Activated B cell treated with CpG ODN at 0.5 μM for 24 hours (primary cell): ENCODE results near the gene C19orf44. TPM values are rescaled to one million over a fixed set of nuclear protein-coding genes. Genes with fewer than 3 reads are reported as not detected.

Experiments
- ATAC-seq: fragments of 200-7000 bp; cut with Tn5 transposase; one replicate; pipeline ENCODE4 v1.10.0; 2021; ENCODE audit warnings: low read depth, mild to moderate bottlenecking, moderate library complexity
- CTCF ChIA-PET: fragments of 350-600 bp; sonication (Branson Sonifier 250); formaldehyde crosslinking; loops from one replicate; lab custom pipeline; 2021; ENCODE audit warnings: antibody characterized with exemption; lab: Charles Lee
- POLR2A ChIA-PET: fragments of 350-600 bp; sonication (Branson Sonifier 250); formaldehyde crosslinking; loops from one replicate; lab custom pipeline; 2021; ENCODE audit warnings: antibody characterized with exemption; lab: Charles Lee
- DNase-seq: peaks from one replicate; pipeline ENCODE4 v3.0.0; 2022
- H3K27ac Mint-ChIP-seq: one replicate; pipeline ENCODE4 v1.8.0; 2020; ENCODE audit warnings: mixed read lengths
- H3K27me3 Mint-ChIP-seq: one replicate; pipeline ENCODE4 v1.8.0; 2021; ENCODE audit warnings: mixed read lengths
- H3K36me3 Mint-ChIP-seq: one replicate; pipeline ENCODE4 v1.8.0; 2021; ENCODE audit warnings: low read depth, mixed read lengths
- H3K4me1 Mint-ChIP-seq: one replicate; pipeline ENCODE4 v1.8.0; 2021; ENCODE audit warnings: mixed read lengths
- H3K4me3 Mint-ChIP-seq: one replicate; pipeline ENCODE4 v1.8.0; 2020; ENCODE audit warnings: mild to moderate bottlenecking, mixed read lengths
- H3K9me3 Mint-ChIP-seq: one replicate; pipeline ENCODE4 v1.8.0; 2020; ENCODE audit warnings: mixed read lengths
- intact Hi-C: fragments of 100-400 bp; cut with micrococcal nuclease; formaldehyde crosslinking; loops from one replicate; pipeline ENCODE4 v1.15.1; 2024
- total RNA-seq: library from RNA; stranded (reverse); gene quantifications from 2 replicates; pipeline ENCODE4 v1.2.3, GENCODE V29; 2022
- TF ChIP-seq, protein P1 (sequence below): fragments of 200-600 bp; IDR thresholded peaks from one replicate; pipeline ENCODE4 v1.8.0; 2022; ENCODE audit warnings: antibody characterized with exemption, mild to moderate bottlenecking

The C19orf44 gene
- total RNA-seq, 1 donor from 2014 or later: 7.1 TPM

DNA sequence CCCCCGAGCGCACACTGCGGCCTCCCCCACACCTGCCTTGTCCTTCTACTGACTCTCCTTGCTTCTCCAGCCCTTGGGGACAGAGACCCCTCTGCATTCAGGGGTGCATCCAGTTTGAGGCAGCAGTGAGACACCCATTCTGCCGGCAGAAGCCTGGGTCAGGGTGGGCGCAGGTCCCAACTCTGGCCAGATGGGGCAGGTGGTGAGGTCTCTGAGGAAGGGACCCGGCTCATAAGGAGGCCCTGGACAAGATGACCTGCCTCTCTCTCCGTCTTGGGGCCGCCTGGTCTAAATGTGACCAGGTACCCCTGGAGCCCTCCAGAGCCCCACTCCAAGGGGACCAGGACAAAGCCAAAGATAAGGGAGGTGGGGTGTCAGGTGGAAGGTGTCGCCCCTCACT lies 39.9 kb downstream of the C19orf44 start:
- no peaks in the 10 kb centered on the region for H3K9me3 Mint-ChIP-seq
- TF ChIP-seq, protein P1, sequence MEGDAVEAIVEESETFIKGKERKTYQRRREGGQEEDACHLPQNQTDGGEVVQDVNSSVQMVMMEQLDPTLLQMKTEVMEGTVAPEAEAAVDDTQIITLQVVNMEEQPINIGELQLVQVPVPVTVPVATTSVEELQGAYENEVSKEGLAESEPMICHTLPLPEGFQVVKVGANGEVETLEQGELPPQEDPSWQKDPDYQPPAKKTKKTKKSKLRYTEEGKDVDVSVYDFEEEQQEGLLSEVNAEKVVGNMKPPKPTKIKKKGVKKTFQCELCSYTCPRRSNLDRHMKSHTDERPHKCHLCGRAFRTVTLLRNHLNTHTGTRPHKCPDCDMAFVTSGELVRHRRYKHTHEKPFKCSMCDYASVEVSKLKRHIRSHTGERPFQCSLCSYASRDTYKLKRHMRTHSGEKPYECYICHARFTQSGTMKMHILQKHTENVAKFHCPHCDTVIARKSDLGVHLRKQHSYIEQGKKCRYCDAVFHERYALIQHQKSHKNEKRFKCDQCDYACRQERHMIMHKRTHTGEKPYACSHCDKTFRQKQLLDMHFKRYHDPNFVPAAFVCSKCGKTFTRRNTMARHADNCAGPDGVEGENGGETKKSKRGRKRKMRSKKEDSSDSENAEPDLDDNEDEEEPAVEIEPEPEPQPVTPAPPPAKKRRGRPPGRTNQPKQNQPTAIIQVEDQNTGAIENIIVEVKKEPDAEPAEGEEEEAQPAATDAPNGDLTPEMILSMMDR: no peak
- ChIA-PET POLR2A (no interaction called here), CTCF (no interaction called here)
- H3K27me3 Mint-ChIP-seq: no peaks in the 10 kb centered on the region
- peaks cover 85% of the 10 kb centered on the region for H3K36me3 Mint-ChIP-seq
- no peak overlapping the region for H3K27ac Mint-ChIP-seq
- H3K4me3 Mint-ChIP-seq: no peak overlapping the region
- DNase-seq (no peak), ATAC-seq (no peak)
- intact Hi-C loops: no loop called here
- H3K4me1 Mint-ChIP-seq: peaks cover 32% of the 10 kb centered on the region

DNA sequence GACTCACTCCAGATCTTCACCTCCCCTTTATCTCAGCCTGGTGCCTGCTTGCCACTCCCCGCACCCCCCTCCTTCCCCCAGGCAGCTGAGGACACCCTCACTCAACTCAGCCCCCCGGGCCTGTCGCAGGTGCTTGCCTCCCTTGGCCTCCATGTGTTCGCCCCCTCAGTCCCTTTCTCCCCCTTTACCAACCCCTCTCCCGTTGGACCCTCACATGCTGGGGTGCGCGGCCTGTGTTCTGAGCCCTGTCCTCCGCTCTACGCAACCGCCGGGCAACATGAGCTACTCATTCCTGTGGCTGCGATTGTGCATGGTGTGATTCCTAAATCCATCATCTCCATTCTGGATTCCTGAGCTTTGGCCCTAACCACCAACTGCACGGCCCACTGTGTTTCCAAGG lies 40.9 kb downstream of the C19orf44 start:
- TF ChIP-seq, protein P1: no peak
- intact Hi-C loops: no loop called here
- Mint-ChIP-seq H3K36me3 (peaks cover 80% of the 10 kb centered on the region), H3K4me1 (peaks cover 39% of the 10 kb centered on the region), H3K27ac (no peak overlapping the region), H3K9me3 (no peaks in the 10 kb centered on the region), H3K27me3 (no peaks in the 10 kb centered on the region), H3K4me3 (no peak overlapping the region)
- ATAC-seq: no peak
- ChIA-PET POLR2A (interaction anchor here (0.6 kb wide), 1 partner anchor 1877 kb away, joined by 3 read pairs; no protein-coding TSS in a partner anchor), CTCF (no interaction called here)
- no peak for DNase-seq

DNA sequence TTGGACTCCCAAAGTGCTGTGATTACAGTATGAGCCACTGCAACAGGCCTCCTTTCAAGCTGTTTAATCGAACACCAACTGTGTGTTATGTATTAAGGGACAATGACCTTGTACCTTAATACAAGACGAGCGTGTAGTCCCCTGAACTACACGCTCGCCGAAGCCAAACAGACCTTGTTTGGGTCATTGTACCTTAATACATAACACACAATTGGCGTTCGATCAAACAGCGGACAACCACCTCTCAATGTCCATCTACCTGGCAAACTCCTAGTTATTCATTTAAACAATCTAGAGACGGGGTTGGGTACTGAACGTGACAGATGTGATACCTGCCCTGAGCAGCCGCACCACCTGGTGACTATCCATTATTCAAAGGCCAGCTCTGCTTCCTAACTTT lies 44.8 kb downstream of the C19orf44 start:
- peaks cover 46% of the 10 kb centered on the region for H3K36me3 Mint-ChIP-seq
- no peak for DNase-seq
- H3K4me1 Mint-ChIP-seq: peaks cover 63% of the 10 kb centered on the region

DNA sequence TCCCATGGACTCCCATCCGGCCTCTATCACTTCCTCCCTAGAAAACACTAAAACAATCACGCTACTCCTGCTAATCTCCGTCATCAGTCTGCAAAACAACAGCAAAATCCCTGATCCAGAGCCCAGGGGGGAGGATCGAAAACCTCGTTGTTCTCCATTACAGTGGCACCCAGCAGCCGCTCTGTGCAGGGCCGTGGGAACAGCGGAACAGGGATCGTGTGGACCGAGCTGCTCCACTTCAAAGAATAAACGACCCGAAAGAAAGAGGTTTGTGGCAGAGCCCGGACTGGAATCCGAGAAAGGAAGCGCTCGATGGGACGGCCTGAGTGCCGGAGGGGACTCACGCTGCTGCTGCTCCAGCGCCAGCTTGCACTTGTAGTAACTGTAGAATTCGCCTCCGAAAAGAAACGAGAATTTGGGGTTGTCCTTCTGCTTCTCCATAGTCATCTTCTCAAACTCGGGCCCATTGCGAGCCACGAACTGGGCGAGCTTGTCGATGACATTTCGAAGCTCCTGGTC lies 45.4 kb downstream of the C19orf44 start:
- ATAC-seq: no peak
- intact Hi-C loops: loop anchor here (1.0 to 2.0 kb wide), 9 partner anchors 31 to 356 kb away; partner anchors contain the start of genes AP1M1, C19orf44, CALR3 and MED26
- POLR2A ChIA-PET: interaction anchor here (0.7 to 5.4 kb wide), 8 partner anchors 9 to 217 kb away, joined by 3 to 93 read pairs (median 4); partner anchors contain the start of genes C19orf44, CALR3, KLF2 and SLC35E1
- no peaks in the 10 kb centered on the region for H3K27me3 Mint-ChIP-seq
- H3K27ac Mint-ChIP-seq: peak overlapping the region; percentile 46
- TF ChIP-seq, protein P1: no peak
- H3K4me3 Mint-ChIP-seq: peak overlapping the region; percentile 86
- H3K36me3 Mint-ChIP-seq: peaks cover 40% of the 10 kb centered on the region
- CTCF ChIA-PET: no interaction called here
- H3K9me3 Mint-ChIP-seq: no peaks in the 10 kb centered on the region
- no peak for DNase-seq
- peaks cover 63% of the 10 kb centered on the region for H3K4me1 Mint-ChIP-seq

More for the DNA sequence above, 44.8 kb downstream of the C19orf44 start:
- Mint-ChIP-seq H3K27me3 (no peaks in the 10 kb centered on the region), H3K27ac (peak overlapping the region; percentile 30), H3K4me3 (peak overlapping the region; percentile 86), H3K9me3 (no peaks in the 10 kb centered on the region)
- intact Hi-C loops: no loop called here
- TF ChIP-seq, protein P1: no peak
- POLR2A ChIA-PET: interaction anchor here (0.9 to 5.4 kb wide), 2 partner anchors 8 to 45 kb away, joined by 4 to 93 read pairs; no protein-coding TSS in a partner anchor
- CTCF ChIA-PET: interaction anchor here (1.6 kb wide), 1 partner anchor 40 kb away, joined by 6 read pairs; no protein-coding TSS in a partner anchor
- ATAC-seq: no peak
